ENCODE data around the gene TNFSF8. TPM values are rescaled to one million over a fixed set of nuclear protein-coding genes. Genes with fewer than 3 reads are reported as not detected.

TNFSF8 gene, protein sequence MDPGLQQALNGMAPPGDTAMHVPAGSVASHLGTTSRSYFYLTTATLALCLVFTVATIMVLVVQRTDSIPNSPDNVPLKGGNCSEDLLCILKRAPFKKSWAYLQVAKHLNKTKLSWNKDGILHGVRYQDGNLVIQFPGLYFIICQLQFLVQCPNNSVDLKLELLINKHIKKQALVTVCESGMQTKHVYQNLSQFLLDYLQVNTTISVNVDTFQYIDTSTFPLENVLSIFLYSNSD
- total RNA-seq (ENCODE audit: low replicate concordance), result not detected in 2 replicates

DNA sequence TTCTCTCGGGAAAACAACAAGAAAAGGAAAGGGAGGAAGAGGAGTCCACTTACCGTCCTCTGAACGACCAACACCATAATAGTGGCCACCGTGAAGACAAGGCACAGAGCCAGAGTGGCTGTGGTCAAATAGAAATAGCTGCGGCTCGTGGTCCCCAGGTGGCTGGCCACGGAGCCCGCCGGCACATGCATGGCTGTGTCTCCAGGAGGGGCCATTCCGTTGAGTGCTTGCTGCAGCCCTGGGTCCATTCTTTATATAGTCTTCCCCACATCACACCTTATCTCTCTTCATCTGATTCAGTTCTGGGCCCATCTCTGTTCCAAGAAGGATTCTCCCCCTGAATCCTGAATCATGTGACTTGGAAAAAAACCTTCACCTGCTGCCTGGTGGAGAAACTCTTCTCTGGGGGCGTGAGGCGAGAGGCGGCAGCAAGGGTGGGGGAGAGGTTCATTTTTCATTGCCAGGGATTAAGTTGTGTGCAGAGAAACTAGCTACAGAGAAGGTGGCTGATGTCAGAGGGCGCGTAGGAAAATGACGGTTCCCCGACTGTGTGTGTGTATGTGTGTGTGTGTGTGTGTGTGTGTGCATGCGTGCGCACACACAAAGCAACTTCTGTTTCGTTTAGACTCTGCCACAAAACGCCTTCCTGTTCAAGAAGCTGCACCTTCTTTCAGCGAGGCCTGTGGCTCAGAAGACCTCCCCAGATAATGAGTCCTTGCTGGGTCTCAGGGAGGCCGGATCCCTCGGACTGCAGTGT is at the start of gene TNFSF8:
TNFSF8 (minus strand) TSS at position 536 of the 757 bp plus-strand sequence; CDS start at position 248, 288 bp downstream.
- TF ChIP-seq, protein P1, sequence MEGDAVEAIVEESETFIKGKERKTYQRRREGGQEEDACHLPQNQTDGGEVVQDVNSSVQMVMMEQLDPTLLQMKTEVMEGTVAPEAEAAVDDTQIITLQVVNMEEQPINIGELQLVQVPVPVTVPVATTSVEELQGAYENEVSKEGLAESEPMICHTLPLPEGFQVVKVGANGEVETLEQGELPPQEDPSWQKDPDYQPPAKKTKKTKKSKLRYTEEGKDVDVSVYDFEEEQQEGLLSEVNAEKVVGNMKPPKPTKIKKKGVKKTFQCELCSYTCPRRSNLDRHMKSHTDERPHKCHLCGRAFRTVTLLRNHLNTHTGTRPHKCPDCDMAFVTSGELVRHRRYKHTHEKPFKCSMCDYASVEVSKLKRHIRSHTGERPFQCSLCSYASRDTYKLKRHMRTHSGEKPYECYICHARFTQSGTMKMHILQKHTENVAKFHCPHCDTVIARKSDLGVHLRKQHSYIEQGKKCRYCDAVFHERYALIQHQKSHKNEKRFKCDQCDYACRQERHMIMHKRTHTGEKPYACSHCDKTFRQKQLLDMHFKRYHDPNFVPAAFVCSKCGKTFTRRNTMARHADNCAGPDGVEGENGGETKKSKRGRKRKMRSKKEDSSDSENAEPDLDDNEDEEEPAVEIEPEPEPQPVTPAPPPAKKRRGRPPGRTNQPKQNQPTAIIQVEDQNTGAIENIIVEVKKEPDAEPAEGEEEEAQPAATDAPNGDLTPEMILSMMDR (IDR thresholded peaks at IDR 0.05; ENCODE audit: insufficient read depth, low read length), result no peak
- DNase-seq (ENCODE audit: low read depth), result no peak
- H3K4me3 ChIP-seq (ENCODE audit: low read depth, low read length), result no peak within 1 kb of the TSS

DNA sequence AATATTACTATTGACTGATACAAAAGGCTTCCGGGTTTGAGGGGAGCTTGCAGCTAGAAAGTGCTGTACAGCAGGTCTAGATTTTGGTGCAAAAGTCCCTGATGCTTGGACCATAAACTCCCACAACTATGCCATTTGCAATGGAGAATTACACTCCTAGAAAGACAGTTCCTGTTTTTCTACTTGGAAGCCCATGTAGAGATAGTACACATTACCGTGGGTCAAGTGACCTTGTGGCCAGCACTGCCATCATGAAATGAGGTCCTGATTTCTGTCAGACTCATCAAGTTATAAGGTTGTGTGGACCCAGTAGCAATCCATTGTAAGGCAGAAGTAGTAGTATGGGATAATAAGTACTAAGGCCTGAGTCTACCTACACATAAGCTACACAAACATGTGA is 42.8 kb upstream of the TNFSF8 start:
- TF ChIP-seq, protein P1 (IDR thresholded peaks at IDR 0.05; ENCODE audit: insufficient read depth, low read length), result no peak
- DNase-seq (ENCODE audit: low read depth), result no peak
- H3K4me3 ChIP-seq (ENCODE audit: low read depth, low read length), result no peak overlapping the region

DNA sequence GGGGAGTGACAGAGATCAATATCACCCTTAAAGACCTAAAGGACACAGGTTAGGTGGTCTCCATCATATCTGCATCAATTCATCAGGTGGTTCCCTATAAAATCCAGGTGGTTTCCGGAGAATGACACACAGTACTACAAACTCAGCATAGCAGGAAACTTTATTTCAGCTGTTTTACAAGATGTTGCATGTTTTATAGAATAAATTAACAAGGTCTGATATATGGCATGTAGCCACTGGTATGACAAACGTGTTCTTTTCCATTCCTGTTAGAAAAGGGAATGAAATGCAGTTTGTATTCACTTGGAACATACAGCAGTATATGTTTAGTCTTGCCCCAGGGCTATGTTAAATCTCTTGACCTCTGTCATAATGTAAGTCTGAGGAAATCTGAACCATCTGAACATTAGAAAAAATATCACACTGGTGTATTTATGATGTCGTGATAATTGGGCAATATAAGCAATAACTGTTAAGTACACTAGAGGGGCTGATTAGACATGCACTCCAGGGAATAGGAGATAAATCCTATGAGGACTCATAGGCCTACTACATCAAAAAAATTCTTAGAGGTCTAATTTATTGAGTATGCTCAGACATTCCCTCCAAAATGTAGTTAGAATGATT is 42.2 kb upstream of the TNFSF8 start:
- TF ChIP-seq, protein P1 (IDR thresholded peaks at IDR 0.05; ENCODE audit: insufficient read depth, low read length), result no peak
- DNase-seq (ENCODE audit: low read depth), result no peak
- no peak overlapping the region for H3K4me3 ChIP-seq (ENCODE audit: low read depth, low read length)

DNA sequence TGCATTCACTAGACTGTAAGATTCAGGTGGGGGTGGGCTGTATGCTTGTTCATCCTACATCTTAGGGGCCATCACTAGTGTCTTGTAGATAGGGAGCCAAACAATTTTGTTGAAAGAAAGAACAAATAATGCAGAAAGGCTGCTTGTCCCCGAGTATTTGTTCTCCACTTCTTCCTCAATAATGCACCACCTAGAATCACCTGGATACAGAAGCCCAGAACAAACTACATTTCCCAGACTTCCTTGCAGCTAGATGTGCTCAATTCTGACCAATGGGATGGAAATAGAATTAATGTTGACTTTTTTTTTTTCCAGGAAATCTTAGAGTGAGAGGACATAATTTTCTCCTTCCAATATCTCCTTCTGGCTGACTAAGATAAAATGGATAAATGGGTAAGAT is 38.9 kb upstream of the TNFSF8 start:
- TF ChIP-seq, protein P1 (IDR thresholded peaks at IDR 0.05; ENCODE audit: insufficient read depth, low read length), result no peak
- H3K4me3 ChIP-seq (ENCODE audit: low read depth, low read length), result no peak overlapping the region
- DNase-seq (ENCODE audit: low read depth), result no peak

DNA sequence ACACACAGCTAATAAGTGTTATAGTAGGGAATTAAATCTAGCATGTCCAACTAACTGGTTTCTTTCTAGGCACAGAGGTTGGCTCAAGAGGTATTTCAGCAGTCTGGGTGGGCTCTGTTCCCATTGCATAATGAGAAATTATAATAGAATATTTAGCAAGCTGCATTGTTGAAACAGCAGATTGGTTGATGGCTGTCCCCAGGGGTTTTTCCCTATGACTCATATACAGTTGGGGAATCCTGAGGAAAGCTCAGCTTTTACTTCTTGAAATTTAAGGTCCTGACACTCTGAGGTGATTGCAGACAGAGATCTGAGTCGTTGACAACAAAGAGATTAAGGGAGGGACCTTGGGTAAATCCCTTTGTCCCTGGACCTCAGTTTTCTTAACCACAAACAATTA is 38.3 kb upstream of the TNFSF8 start:
- TF ChIP-seq, protein P1 (IDR thresholded peaks at IDR 0.05; ENCODE audit: insufficient read depth, low read length), result no peak
- DNase-seq (ENCODE audit: low read depth), result peak; percentile 75
- H3K4me3 ChIP-seq (ENCODE audit: low read depth, low read length), result no peak overlapping the region

DNA sequence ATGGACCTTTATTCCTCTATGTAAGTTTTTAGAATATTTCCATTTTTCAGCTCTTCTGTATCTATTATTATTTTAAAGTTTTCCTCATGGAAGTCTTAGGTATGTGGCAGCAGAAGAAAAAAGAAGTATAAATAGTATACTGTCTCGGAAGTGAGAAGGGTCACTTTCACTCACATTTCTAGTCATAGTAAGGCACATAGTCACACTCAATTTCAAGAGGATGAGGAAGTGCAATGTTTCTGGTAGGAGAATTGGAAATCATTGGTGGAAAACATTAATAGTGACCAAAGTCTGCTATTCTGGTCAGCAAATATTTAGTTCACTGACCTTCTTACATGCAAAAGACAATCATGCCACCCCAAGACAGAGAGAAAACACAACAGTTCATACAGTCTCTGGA is 35.2 kb upstream of the TNFSF8 start:
- H3K4me3 ChIP-seq (ENCODE audit: low read depth, low read length), result no peak overlapping the region
- no peak for DNase-seq (ENCODE audit: low read depth)
- TF ChIP-seq, protein P1 (IDR thresholded peaks at IDR 0.05; ENCODE audit: insufficient read depth, low read length), result no peak
